AG04449 (cell line): ENCODE data around the gene RFX6.

Source experiments
- CTCF ChIA-PET: fragments of 350-600 bp; formaldehyde crosslinking; extraction: SDS; loops from one replicate; lab custom pipeline; 2021; ENCODE audit warnings: antibody characterized with exemption; lab: Yijun Ruan, JAX
- POLR2A ChIA-PET: fragments of 400-600, 350-600 bp; formaldehyde crosslinking; extraction: SDS; loops from one replicate; lab custom pipeline; 2020; ENCODE audit warnings: antibody characterized with exemption, inconsistent platforms; lab: Yijun Ruan, JAX
- DNase-seq: peaks from one replicate; pipeline ENCODE4 v3.0.0-alpha.2; 2010; ENCODE audit warnings: low read depth, low spot score
- H3K4me3 ChIP-seq: 2 replicates; pipeline ENCODE4 v1.5.1; 2011; ENCODE audit warnings: low read depth, mild to moderate bottlenecking, control low read depth, low read length
- TF ChIP-seq, protein P1 (sequence below): IDR thresholded peaks from one replicate; pipeline ENCODE4 v1.5.1; 2011; ENCODE audit warnings: mild to moderate bottlenecking, moderate library complexity, low read length, control low read depth, inconsistent platforms; ENCODE audit not compliant: insufficient read depth; ENCODE audit errors: missing control alignments

Gene RFX6

DNA sequence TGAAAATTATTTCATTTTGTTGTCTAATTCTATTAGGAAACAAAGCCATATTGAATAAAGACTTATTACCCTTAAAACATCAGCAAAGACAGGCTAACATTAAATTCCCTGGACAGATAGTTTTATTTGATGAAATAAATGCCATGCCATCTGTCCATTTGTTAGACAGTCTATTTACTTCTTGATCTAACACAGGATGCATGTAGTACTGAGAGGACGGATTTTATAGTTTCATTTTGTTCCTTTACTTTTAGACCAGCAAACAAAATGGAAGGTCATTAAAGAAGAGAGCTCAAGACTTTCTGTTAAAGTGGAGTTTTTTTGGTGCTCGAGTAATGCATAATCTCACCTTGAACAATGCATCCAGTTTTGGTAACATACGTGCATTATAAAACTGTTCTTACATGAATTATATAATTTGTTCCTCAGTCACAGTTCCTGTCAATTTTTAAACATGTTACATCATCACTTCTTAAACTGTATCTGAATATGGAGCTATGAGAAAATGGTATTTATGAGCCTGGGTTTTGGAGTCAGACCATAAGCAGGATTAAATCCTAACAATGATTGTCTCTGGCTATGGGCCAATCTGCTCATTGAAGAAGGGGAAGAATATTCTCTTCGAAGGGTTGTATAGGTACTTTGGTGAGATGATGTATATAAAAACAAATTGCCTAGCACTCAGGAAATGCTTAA lies 46.0 kb downstream of the RFX6 start:
- TF ChIP-seq, protein P1, sequence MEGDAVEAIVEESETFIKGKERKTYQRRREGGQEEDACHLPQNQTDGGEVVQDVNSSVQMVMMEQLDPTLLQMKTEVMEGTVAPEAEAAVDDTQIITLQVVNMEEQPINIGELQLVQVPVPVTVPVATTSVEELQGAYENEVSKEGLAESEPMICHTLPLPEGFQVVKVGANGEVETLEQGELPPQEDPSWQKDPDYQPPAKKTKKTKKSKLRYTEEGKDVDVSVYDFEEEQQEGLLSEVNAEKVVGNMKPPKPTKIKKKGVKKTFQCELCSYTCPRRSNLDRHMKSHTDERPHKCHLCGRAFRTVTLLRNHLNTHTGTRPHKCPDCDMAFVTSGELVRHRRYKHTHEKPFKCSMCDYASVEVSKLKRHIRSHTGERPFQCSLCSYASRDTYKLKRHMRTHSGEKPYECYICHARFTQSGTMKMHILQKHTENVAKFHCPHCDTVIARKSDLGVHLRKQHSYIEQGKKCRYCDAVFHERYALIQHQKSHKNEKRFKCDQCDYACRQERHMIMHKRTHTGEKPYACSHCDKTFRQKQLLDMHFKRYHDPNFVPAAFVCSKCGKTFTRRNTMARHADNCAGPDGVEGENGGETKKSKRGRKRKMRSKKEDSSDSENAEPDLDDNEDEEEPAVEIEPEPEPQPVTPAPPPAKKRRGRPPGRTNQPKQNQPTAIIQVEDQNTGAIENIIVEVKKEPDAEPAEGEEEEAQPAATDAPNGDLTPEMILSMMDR = no peak
- POLR2A ChIA-PET = no interaction called here
- DNase-seq = no peak
- CTCF ChIA-PET = no interaction called here
- no peak overlapping the region for H3K4me3 ChIP-seq

DNA sequence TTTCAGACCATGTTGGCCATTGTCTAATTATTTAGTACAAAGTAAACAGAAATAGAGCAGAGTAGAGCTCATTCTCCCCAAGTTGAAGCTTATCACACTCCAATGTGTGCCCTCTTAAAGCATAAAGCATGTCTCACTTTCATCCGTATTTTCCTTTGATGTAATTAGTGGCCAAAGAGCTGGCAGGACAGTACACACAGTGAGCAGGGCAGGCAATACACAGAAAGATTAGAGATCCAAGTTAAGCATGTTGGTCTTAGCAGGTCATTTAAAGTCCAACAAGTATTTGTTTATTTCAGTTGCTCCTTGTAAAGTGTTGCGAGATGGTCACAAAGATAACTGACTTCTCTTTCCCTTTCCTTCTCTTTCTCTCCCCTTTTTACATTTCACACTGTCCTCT lies 47.2 kb downstream of the RFX6 start:
- TF ChIP-seq, protein P1 = no peak
- H3K4me3 ChIP-seq = no peak overlapping the region
- POLR2A ChIA-PET = no interaction called here
- DNase-seq = no peak
- CTCF ChIA-PET = no interaction called here

DNA sequence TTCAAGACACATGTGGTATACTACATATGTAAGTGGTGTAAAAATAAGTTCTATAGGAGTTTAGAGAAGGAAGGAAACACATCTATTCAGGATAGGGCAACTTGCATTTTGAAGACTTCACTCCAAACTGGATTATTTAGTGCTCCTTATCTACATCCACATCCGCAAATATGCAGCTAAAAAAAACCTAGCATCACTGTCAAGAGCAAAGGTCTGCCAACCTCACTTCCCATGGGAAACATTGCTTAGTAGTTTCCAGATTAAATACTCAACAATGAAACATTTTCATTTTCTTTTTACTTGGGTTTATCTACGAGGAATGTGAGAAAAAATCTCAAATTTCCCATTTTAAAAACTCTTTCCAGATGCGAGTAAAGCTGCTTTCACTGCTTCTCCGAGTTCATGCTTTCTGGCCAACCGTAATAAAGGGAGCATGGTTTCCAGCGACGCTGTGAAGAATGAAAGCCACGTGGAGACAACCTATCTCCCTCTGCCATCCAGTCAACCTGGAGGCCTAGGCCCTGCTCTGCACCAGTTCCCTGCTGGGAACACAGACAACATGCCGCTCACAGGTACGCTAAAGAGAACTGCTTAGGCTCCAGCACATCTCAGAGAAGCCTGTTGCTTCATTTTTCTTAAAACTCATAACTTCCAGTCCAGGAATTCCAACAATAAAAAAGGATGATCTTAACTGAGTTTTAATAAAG lies 48.2 kb downstream of the RFX6 start:
- no peak for DNase-seq
- TF ChIP-seq, protein P1 = no peak
- CTCF ChIA-PET = no interaction called here

DNA sequence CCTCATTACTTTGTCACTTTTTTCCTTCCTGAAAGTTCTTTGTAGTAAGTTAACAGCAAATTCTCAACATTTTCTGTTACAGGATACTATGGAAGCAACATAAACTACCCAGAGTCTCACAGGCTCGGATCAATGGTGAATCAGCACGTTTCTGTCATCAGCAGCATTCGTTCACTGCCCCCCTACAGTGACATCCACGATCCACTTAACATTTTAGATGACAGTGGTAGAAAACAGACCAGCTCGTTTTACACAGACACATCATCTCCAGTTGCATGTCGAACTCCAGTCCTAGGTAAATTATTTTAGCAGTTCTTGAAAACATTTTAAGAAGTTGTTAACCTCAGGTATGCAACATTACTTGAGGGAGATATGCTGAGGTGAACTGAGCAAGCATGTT lies 51.6 kb downstream of the RFX6 start:
- CTCF ChIA-PET = no interaction called here
- POLR2A ChIA-PET = no interaction called here
- H3K4me3 ChIP-seq = no peak overlapping the region
- no peak for DNase-seq
- TF ChIP-seq, protein P1 = no peak

More for the DNA sequence above, 48.2 kb downstream of the RFX6 start:
- H3K4me3 ChIP-seq = no peak overlapping the region
- POLR2A ChIA-PET = no interaction called here

DNA sequence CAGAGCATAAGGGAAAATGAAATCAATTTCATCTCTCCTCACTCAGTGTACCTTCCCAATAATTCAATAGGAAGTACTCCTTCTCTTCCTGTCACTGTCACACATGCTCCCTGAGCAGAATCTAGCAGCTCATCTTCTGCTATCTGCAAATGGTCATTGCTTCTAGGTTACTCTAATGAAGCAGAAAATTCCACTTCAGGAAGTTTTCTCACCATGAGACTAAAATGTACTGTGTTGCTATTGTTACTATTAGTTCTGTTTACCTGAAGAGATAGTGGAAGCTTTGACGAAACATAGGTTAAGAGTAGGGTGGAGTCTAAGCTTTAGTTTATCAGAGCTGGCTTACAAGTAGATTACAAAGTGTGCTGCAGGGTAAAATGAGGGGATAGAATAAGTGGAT lies 52.8 kb downstream of the RFX6 start:
- no peak for DNase-seq
- ChIA-PET POLR2A (no interaction called here), CTCF (no interaction called here)
- no peak overlapping the region for H3K4me3 ChIP-seq
- TF ChIP-seq, protein P1 = no peak

DNA sequence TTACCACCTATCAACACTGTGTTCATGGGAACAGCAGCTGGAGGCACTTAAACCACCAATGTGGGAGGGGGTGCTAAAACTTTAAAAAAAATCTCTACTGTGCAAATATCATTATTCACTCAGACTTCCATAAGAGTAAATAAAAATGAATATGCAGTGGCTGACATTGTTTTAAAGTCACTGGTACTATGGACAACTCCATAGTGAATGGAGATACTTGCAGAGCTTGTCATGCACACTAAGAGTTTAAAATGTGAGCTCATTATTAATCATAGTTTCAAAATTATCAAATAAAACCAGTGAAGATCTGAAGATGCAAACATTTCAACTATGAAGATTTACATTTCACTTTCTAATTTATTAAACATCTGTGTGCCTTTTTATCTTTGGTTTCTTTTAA lies 54.4 kb downstream of the RFX6 start:
- TF ChIP-seq, protein P1 = no peak
- DNase-seq = no peak
- no peak overlapping the region for H3K4me3 ChIP-seq
- ChIA-PET POLR2A (no interaction called here), CTCF (no interaction called here)
